CD14-positive monocyte (primary cell): ENCODE results near the gene SAMD4B. TPM values are rescaled to one million over a fixed set of nuclear protein-coding genes. Genes with fewer than 3 reads are reported as not detected.

Experiments used
- DNase-seq, 3 donors: peaks; one replicate each; pipeline ENCODE4 v3.0.0-alpha.2; 2011 to 2022
- H2AFZ ChIP-seq: 2 replicates; pipeline ENCODE4 v1.6.0; 2012; ENCODE audit warnings: mild to moderate bottlenecking, low read depth, low read length, inconsistent platforms; ENCODE audit not compliant: insufficient read depth, poor library complexity, severe bottlenecking
- H3K27ac ChIP-seq, 2 donors: 1 replicate in 1 of 2; 2 replicates in 1 of 2; pipeline ENCODE4 v1.5.1; 2012 to 2013; ENCODE audit warnings: low read length in 2 of 2, control low read depth in 1 of 2, inconsistent platforms in 1 of 2, low read depth in 1 of 2, mild to moderate bottlenecking in 1 of 2
- H3K27me3 ChIP-seq, 2 donors: one replicate each; pipeline versions ENCODE4 v1.6.0 to v1.6.1; 2011 to 2013; ENCODE audit warnings: low read length in 2 of 2; ENCODE audit not compliant: control insufficient read depth in 2 of 2, insufficient read depth in 2 of 2
- H3K36me3 ChIP-seq, 2 donors: replicated peaks in 1 of 2; 1 replicate in 1 of 2; 2 replicates in 1 of 2; pipeline versions ENCODE4 v1.5.1 to v1.6.1; 2012 to 2013; ENCODE audit warnings: low read length in 2 of 2, control low read depth in 1 of 2, inconsistent platforms in 1 of 2, mild to moderate bottlenecking in 1 of 2; ENCODE audit not compliant: insufficient read depth in 2 of 2, control insufficient read depth in 1 of 2
- H3K4me1 ChIP-seq, 2 donors: 1 replicate in 1 of 2; 2 replicates in 1 of 2; pipeline versions ENCODE4 v1.5.1 to v1.6.1; 2012 to 2013; ENCODE audit warnings: low read length in 2 of 2, control low read depth in 1 of 2, inconsistent platforms in 1 of 2, mild to moderate bottlenecking in 1 of 2, moderate library complexity in 1 of 2; ENCODE audit not compliant: insufficient read depth in 2 of 2, control insufficient read depth in 1 of 2
- H3K4me2 ChIP-seq: replicated peaks from 2 replicates; pipeline ENCODE3; 2012; ENCODE audit warnings: low read length, moderate library complexity, mild to moderate bottlenecking; ENCODE audit not compliant: poor library complexity, severe bottlenecking; ENCODE audit errors: extremely low read depth
- H3K4me3 ChIP-seq, 3 experiments: fragments of 200-600 bp in 1 of 3; sonication (generic) in 1 of 3; replicated peaks in 1 of 3; 1 replicate in 2 of 3; 2 replicates in 1 of 3; pipeline ENCODE4 v1.5.1; 2011 to 2013; ENCODE audit warnings: low read length in 3 of 3, mild to moderate bottlenecking in 3 of 3, control low read depth in 2 of 3, low read depth in 2 of 3, inconsistent platforms in 1 of 3, moderate library complexity in 1 of 3
- H3K79me2 ChIP-seq: 2 replicates; pipeline ENCODE4 v1.6.0; 2012; ENCODE audit warnings: mild to moderate bottlenecking, control low read depth, inconsistent platforms, low read length, moderate library complexity; ENCODE audit not compliant: insufficient read depth
- H3K9ac ChIP-seq: 2 replicates; pipeline ENCODE4 v1.6.0; 2017; ENCODE audit warnings: low read length, mild to moderate bottlenecking; ENCODE audit not compliant: insufficient read depth, poor library complexity, severe bottlenecking
- H3K9me3 ChIP-seq, 2 donors: replicated peaks in 1 of 2; 1 replicate in 1 of 2; 2 replicates in 1 of 2; pipeline versions ENCODE4 v1.5.1 to v1.6.1; 2012 to 2013; ENCODE audit warnings: low read length in 2 of 2, control low read depth in 1 of 2; ENCODE audit not compliant: control insufficient read depth in 1 of 2, insufficient read depth in 1 of 2
- H4K20me1 ChIP-seq: 2 replicates; pipeline ENCODE4 v1.6.0; 2012; ENCODE audit warnings: mild to moderate bottlenecking, low read length, control low read depth, moderate library complexity; ENCODE audit not compliant: insufficient read depth
- H3K27ac Mint-ChIP-seq, 7 donors: one replicate each; pipeline ENCODE4 v1.8.0; 2020; ENCODE audit warnings: mild to moderate bottlenecking in 7 of 7, mixed read lengths in 7 of 7, moderate library complexity in 6 of 7, inconsistent platforms in 2 of 7
- H3K27me3 Mint-ChIP-seq, 3 donors: one replicate each; pipeline ENCODE4 v1.8.0; 2021 to 2022; ENCODE audit warnings: low read depth in 3 of 3, mild to moderate bottlenecking in 3 of 3, mixed read lengths in 3 of 3, moderate library complexity in 3 of 3, inconsistent platforms in 1 of 3
- H3K36me3 Mint-ChIP-seq, 2 donors: one replicate each; pipeline ENCODE4 v1.8.0; 2020; ENCODE audit warnings: mixed read lengths in 2 of 2, inconsistent platforms in 1 of 2, mild to moderate bottlenecking in 1 of 2
- H3K4me1 Mint-ChIP-seq: one replicate; pipeline ENCODE4 v1.8.0; 2020; ENCODE audit warnings: mild to moderate bottlenecking, mixed read lengths
- H3K4me3 Mint-ChIP-seq, 2 donors: one replicate each; pipeline ENCODE4 v1.8.0; 2020; ENCODE audit warnings: mild to moderate bottlenecking in 2 of 2, mixed read lengths in 2 of 2, moderate library complexity in 1 of 2
- H3K9me3 Mint-ChIP-seq, 7 donors: one replicate each; pipeline ENCODE4 v1.8.0; 2020 to 2022; ENCODE audit warnings: mixed read lengths in 7 of 7, mild to moderate bottlenecking in 6 of 7, moderate library complexity in 6 of 7, inconsistent platforms in 2 of 7
- WGBS: methylation state at CpG from one replicate; pipeline ENCODE4 v1.1.5; 2013; ENCODE audit warnings: missing lambda C conversion rate; ENCODE audit not compliant: insufficient coverage; 5-methylcytosine and 5-hydroxymethylcytosine counted together
- intact Hi-C, 2 donors: fragments of 100-400 bp; cut with micrococcal nuclease; formaldehyde crosslinking; loops; one replicate each; pipeline versions ENCODE4 v1.15.0 to v1.15.1; 2023
- polyA plus RNA-seq, 3 donors: library from polyadenylated mRNA; depleted of rRNA in 1 of 3; unstranded in 2 of 3; stranded (reverse) in 1 of 3; fragments of 300-500 nt in 2 of 3; fragments of >200 nt in 1 of 3; fragmentation: Illumina TruSeq in 2 of 3; gene quantifications; 1 replicate in 2 of 3; 2 replicates in 1 of 3; pipeline ENCODE4 v1.2.3, GENCODE V29; 2012 to 2021
- TF ChIP-seq, protein P1 (sequence below): fragments of 200-600 bp; IDR thresholded peaks from one replicate; pipeline ENCODE4 v1.8.0; 2022; ENCODE audit warnings: antibody characterized with exemption, mild to moderate bottlenecking

The SAMD4B gene
- polyA plus RNA-seq, 3 donors: 4.5 to 56.6 (median 5.6) TPM

GRCh38 chr19:39341129-39341718 lies 997 bp upstream of the SAMD4B start:
- Histone ChIP-seq H3K79me2 (peaks cover 78% of the 10 kb centered on the region), H4K20me1 (peaks cover 6% of the 10 kb centered on the region), H3K4me3 (peak overlapping the region; percentile 89 to 96 (median 91)), H3K4me2 (peak overlapping the region; percentile 79), H3K36me3 (peaks cover 4 to 13% of the 10 kb centered on the region in 2 donors), H3K4me1 (peaks cover 51 to 61% of the 10 kb centered on the region in 2 donors), H2AFZ (peak overlapping the region; percentile 56), H3K27me3 (no peaks in the 10 kb centered on the region), H3K9me3 (no peaks in the 10 kb centered on the region), H3K9ac (peak overlapping the region; percentile 74), H3K27ac (peak overlapping the region; percentile 86 to 89)
- WGBS: 0% methylated on average over 14 of the region's 17 CpGs
- Mint-ChIP-seq H3K9me3 (peaks cover 0 to 8% (median 6%) of the 10 kb centered on the region in 7 donors), H3K4me1 (peaks cover 66% of the 10 kb centered on the region), H3K27ac (peak overlapping the region; percentile 92 to 99 (median 95)), H3K4me3 (peak overlapping the region; percentile 97), H3K36me3 (peaks cover 22 to 24% of the 10 kb centered on the region in 2 donors), H3K27me3 (peaks cover 0 to 4% (median 3%) of the 10 kb centered on the region in 3 donors)
- TF ChIP-seq, protein P1, sequence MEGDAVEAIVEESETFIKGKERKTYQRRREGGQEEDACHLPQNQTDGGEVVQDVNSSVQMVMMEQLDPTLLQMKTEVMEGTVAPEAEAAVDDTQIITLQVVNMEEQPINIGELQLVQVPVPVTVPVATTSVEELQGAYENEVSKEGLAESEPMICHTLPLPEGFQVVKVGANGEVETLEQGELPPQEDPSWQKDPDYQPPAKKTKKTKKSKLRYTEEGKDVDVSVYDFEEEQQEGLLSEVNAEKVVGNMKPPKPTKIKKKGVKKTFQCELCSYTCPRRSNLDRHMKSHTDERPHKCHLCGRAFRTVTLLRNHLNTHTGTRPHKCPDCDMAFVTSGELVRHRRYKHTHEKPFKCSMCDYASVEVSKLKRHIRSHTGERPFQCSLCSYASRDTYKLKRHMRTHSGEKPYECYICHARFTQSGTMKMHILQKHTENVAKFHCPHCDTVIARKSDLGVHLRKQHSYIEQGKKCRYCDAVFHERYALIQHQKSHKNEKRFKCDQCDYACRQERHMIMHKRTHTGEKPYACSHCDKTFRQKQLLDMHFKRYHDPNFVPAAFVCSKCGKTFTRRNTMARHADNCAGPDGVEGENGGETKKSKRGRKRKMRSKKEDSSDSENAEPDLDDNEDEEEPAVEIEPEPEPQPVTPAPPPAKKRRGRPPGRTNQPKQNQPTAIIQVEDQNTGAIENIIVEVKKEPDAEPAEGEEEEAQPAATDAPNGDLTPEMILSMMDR: no peak
- peak in 2 of 3 donors; percentile 37 to 44 for DNase-seq
- intact Hi-C loops: loop anchor here (2.0 to 10.0 kb wide), 6 partner anchors 51 to 494 kb away; partner anchors contain the start of genes DYRK1B (in 1 of the 2), EID2B (in 1 of the 2), MED29 (in 1 of the 2) and PAF1 (in 1 of the 2)

GRCh38 chr19:39342647-39343305 lies 555 bp downstream of the SAMD4B start:
- peaks cover 4 to 26% of the 10 kb centered on the region in 2 donors for H3K36me3 ChIP-seq
- peaks cover 20% of the 10 kb centered on the region for H4K20me1 ChIP-seq
- TF ChIP-seq, protein P1: no peak
- peak overlapping the region in 1 of 2 donors; percentile 83 for H3K27ac ChIP-seq
- no peaks in the 10 kb centered on the region for H3K9me3 ChIP-seq
- Mint-ChIP-seq H3K27ac (peak overlapping the region; percentile 78 to 95 (median 93)), H3K27me3 (peaks cover 0 to 3% (median 3%) of the 10 kb centered on the region in 3 donors), H3K9me3 (peaks cover 0 to 6% (median 2%) of the 10 kb centered on the region in 7 donors), H3K4me1 (peaks cover 57% of the 10 kb centered on the region), H3K4me3 (peak overlapping the region; percentile 89 to 90), H3K36me3 (peaks cover 31 to 35% of the 10 kb centered on the region in 2 donors)
- H3K4me2 ChIP-seq: peak overlapping the region; percentile 81
- peaks cover 82% of the 10 kb centered on the region for H3K79me2 ChIP-seq
- peak overlapping the region; percentile 60 to 82 (median 72) for H3K4me3 ChIP-seq
- no peaks in the 10 kb centered on the region for H3K27me3 ChIP-seq
- intact Hi-C loops: loop anchor here (5.0 to 10.0 kb wide), 5 partner anchors 50 to 492 kb away; partner anchors contain the start of genes DYRK1B (in 1 of the 2), EID2B (in 1 of the 2), MED29 (in 1 of the 2) and PAF1 (in 1 of the 2)
- H3K4me1 ChIP-seq: peaks cover 36 to 46% of the 10 kb centered on the region in 2 donors
- H2AFZ ChIP-seq: peak overlapping the region; percentile 52
- peak overlapping the region; percentile 83 for H3K9ac ChIP-seq
- 3% methylated on average over 51 of the region's 51 CpGs for WGBS
- peak in 1 of 3 donors; percentile 17 for DNase-seq
